ENCODE measurements around the gene SELP.

SELP gene

DNA sequence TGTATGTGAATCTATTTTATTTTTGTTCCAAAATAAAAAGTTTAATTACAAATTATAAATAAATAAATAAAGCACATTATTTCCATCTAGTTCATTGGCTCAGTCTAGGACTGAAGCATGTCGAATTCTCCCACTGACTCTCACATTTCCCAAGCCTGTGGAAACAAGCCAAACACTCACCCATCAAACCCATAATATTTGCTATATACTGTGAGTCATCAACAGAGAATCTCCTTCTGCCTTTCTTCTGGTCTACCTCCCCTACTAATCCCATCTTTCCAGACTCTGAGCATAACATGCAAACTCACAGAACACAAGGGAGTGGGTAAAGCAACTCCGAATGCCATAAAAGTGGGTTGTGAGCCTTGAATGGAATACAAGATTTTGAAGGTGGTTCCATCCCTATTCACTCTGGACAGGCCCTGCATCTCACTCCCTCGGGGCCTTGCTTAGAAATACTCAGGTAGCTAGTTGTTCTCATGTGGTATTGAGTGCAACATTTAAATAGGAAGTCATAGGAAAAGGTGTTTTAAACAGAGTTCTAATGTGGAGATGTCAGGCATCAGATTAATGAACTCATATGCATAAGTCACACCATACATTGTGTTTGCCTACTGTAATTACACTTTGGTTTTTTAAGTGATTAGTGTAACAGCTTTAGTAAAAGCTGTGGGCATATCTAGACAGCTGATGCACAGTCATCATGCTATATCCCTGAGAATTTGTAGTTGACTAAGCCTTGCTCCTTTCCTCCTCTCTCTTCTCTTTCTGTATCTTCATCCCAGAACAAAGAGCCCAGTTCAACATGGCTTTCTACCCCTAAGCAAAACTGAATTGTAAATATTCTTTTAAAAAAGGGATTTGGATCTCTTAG lies 90.7 kb downstream of the SELP start:
- peak; percentile 81 for DNase-seq (ENCODE audit: low read depth)

More for the DNA sequence above, 90.7 kb downstream of the SELP start:
- H3K4me3 ChIP-seq (ENCODE audit: low read depth, low read length) = no peak overlapping the region
